ENCODE measurements around the gene CRYBG2. TPM values are rescaled to one million over a fixed set of nuclear protein-coding genes. Genes with fewer than 3 reads are reported as not detected.

CRYBG2 gene
- total and polyA plus RNA-seq, 10 of the 15 experiments (the other 5 are each of a cell fraction or from before 2014, with no cell fraction given): 0.03 to 1.2 (median 0.11) TPM; not detected in 4

- no peaks in the 10 kb centered on the region; a peak in 2 of 4 replicates for H3K27me3 ChIP-seq (replicated peaks in 1 of 2; ENCODE audit: control insufficient read depth in 2 of 2, insufficient read depth in 2 of 2, low read length in 1 of 2)
- no peak overlapping the region for H3K4me2 ChIP-seq (ENCODE audit: control insufficient read depth, insufficient read depth)
- H3K4me3 ChIP-seq: no peak overlapping the region
- intact Hi-C loops (cut with micrococcal nuclease; ENCODE audit: unreplicated experiment): no loop called here
- no peak overlapping the region for H3K9ac ChIP-seq (ENCODE audit: control insufficient read depth, insufficient read depth, low read length)
- DNase-seq (ENCODE audit: low read depth, low spot score): no peak
- no peaks in the 10 kb centered on the region for H4K20me1 ChIP-seq (ENCODE audit: control insufficient read depth, insufficient read depth)
- BruUV-seq (replicated peaks): no TSS peak
- TF ChIP-seq ZBTB4 (CRISPR knock-in tag; IDR thresholded peaks at IDR 0.05) (no peak), WRNIP1 (IDR thresholded peaks at IDR 0.05; ENCODE audit: borderline replicate concordance, low read depth, low read length) (no peak), NFXL1 (IDR thresholded peaks at IDR 0.05; ENCODE audit: borderline replicate concordance) (no peak), RELA (IDR thresholded peaks at IDR 0.05; ENCODE audit: borderline replicate concordance, partially characterized antibody) (no peak), TCF3 (IDR thresholded peaks at IDR 0.05; ENCODE audit: borderline replicate concordance, insufficient read depth, low read depth, low read length) (no peak), SREBF1 (IDR thresholded peaks at IDR 0.05; ENCODE audit: low read length) (no peak), POLR2A (IDR thresholded peaks at IDR 0.05; ENCODE audit: low read depth, low read length) (no peak), POU2F2 (IDR thresholded peaks at IDR 0.05; ENCODE audit: borderline replicate concordance, low read depth, low read length) (no peak), ATF2 (IDR thresholded peaks at IDR 0.05; ENCODE audit: low read length) (no peak), SPI1 (IDR thresholded peaks at IDR 0.05; ENCODE audit: borderline replicate concordance, insufficient read depth, low read depth, low read length) (no peak), BCLAF1 (IDR thresholded peaks at IDR 0.05) (no peak), EED (IDR thresholded peaks at IDR 0.05; ENCODE audit: low read depth) (no peak), MYC (IDR thresholded peaks at IDR 0.05; ENCODE audit: insufficient read depth, insufficient read length, insufficient replicate concordance, low read length, severe bottlenecking) (no peak), KDM1A (IDR thresholded peaks at IDR 0.05; ENCODE audit: borderline replicate concordance) (no peak), POLR2AphosphoS2 (IDR thresholded peaks at IDR 0.05; ENCODE audit: low read depth, low read length) (no peak), ZZZ3 (IDR thresholded peaks at IDR 0.05; ENCODE audit: control insufficient read depth, insufficient read length, low read depth) (no peak), ZBED1 (IDR thresholded peaks at IDR 0.05; ENCODE audit: borderline replicate concordance) (no peak), YBX1 (IDR thresholded peaks at IDR 0.05) (no peak), ATF7 (IDR thresholded peaks at IDR 0.05; ENCODE audit: low read depth) (no peak)
- H3K36me3 ChIP-seq (ENCODE audit: control insufficient read depth in 2 of 2, insufficient read depth in 2 of 2, low read length in 1 of 2): no peaks in the 10 kb centered on the region
- in situ Hi-C loops (cut with MboI): no loop called here
- H3K4me1 ChIP-seq (ENCODE audit: control insufficient read depth, insufficient read depth, low read length): no peaks in the 10 kb centered on the region
- CTCF ChIA-PET: interaction anchor here (1.4 to 7.3 kb wide), 5 partner anchors 34 to 56 kb away, joined by 3 to 47 read pairs (median 5); no protein-coding TSS in a partner anchor
- POLR2A ChIA-PET: no interaction called here
- no peak overlapping the region for H3K27ac ChIP-seq (ENCODE audit: control insufficient read depth, insufficient read depth)
- WGBS (ENCODE audit: insufficient coverage, insufficient replicate concordance, low lambda C conversion rate, missing lambda C conversion rate): 41% methylated on average over 3 of the region's 5 CpGs
- ATAC-seq: no peak
- RAD21 ChIA-PET (ENCODE audit: unreplicated experiment): no interaction called here
- no peak overlapping the region for H2AFZ ChIP-seq (ENCODE audit: control insufficient read depth, low read depth, low read length)
- SMC1A ChIA-PET (ENCODE audit: uncharacterized antibody, unreplicated experiment): interaction anchor here (0.7 to 1.5 kb wide), 5 partner anchors 14 to 87 kb away, joined by 3 to 4 read pairs (median 3); no protein-coding TSS in a partner anchor
- FAIRE-seq: no peak
- H3K9me3 ChIP-seq (replicated peaks; ENCODE audit: control insufficient read depth, insufficient read depth, low read length): no peaks in the 10 kb centered on the region
- H3K79me2 ChIP-seq (ENCODE audit: control insufficient read depth, insufficient read depth, low read length): no peaks in the 10 kb centered on the region
These were observed 23.7 kb downstream of the CRYBG2 start for GRCh38 chr1:26330276-26330675.

Measured in GM12878 (cell line).